Esophagus muscularis mucosa (tissue), 4 donors: ENCODE data around the gene C1QA.

Source experiments
- EP300 ChIP-seq: sonication (generic); formaldehyde crosslinking; IDR thresholded peaks from one replicate; pipeline ENCODE4 v1.6.1; 2017; ENCODE audit warnings: antibody characterized with exemption
- POLR2A ChIP-seq: fragments of 450-650 bp; IDR thresholded peaks from one replicate; pipeline ENCODE4 v1.6.1; 2017; ENCODE audit warnings: antibody characterized with exemption, moderate library complexity, mild to moderate bottlenecking, low read depth
- POLR2AphosphoS5 ChIP-seq, 2 donors: sonication (generic); formaldehyde crosslinking; IDR thresholded peaks; one replicate each; pipeline ENCODE4 v1.6.1; 2017; ENCODE audit warnings: antibody characterized with exemption in 2 of 2
- TF ChIP-seq, protein P1 (sequence below), 3 experiments: fragments of 200-600 bp in 2 of 3; fragments of 450-650 bp in 1 of 3; sonication (generic) in 2 of 3; IDR thresholded peaks; one replicate each; pipeline ENCODE4 v1.5.1; 2017 to 2019; ENCODE audit warnings: antibody characterized with exemption in 3 of 3, mild to moderate bottlenecking in 2 of 3, moderate library complexity in 1 of 3

DNA sequence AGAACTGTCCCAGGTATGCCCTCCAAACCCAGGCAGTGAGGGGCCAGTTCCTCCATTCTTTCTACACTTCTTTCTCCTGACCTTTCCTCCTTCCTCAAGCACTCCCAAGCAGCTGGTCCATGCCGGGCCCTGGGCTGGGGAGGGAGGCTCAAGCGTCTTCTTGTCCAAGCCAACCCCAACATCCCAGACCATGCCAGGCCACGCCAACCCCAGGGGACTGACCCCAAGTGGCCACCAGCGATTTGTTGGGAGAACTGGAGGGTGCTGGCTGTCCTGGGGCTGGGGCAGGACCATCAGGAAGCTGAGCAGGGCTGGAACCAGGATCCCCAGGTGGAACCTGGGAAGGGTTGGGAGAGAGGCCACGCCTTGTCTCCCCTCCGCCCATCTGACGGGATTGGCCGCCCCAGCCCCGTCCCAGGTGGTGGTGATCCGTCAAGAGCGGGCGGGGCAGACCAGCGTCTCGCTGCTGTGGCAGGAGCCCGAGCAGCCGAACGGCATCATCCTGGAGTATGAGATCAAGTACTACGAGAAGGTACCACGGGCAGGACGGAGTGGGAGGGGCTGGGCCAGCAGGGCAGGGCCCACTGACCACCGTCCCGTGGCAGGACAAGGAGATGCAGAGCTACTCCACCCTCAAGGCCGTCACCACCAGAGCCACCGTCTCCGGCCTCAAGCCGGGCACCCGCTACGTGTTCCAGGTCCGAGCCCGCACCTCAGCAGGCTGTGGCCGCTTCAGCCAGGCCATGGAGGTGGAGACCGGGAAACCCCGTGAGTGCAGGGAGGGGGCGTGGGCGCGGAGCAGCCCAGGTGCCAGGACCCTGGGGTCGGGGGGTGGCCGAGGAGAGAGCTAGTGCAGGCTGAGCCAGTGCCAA is 43.3 kb upstream of the C1QA start:
- no peak for TF ChIP-seq POLR2AphosphoS5 (IDR thresholded peaks at IDR 0.05)
- TF ChIP-seq POLR2A = no peak
- TF ChIP-seq, protein P1, sequence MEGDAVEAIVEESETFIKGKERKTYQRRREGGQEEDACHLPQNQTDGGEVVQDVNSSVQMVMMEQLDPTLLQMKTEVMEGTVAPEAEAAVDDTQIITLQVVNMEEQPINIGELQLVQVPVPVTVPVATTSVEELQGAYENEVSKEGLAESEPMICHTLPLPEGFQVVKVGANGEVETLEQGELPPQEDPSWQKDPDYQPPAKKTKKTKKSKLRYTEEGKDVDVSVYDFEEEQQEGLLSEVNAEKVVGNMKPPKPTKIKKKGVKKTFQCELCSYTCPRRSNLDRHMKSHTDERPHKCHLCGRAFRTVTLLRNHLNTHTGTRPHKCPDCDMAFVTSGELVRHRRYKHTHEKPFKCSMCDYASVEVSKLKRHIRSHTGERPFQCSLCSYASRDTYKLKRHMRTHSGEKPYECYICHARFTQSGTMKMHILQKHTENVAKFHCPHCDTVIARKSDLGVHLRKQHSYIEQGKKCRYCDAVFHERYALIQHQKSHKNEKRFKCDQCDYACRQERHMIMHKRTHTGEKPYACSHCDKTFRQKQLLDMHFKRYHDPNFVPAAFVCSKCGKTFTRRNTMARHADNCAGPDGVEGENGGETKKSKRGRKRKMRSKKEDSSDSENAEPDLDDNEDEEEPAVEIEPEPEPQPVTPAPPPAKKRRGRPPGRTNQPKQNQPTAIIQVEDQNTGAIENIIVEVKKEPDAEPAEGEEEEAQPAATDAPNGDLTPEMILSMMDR (IDR thresholded peaks at IDR 0.05) = no peak
- no peak for TF ChIP-seq EP300
